OCI-M1 (cell line): ENCODE results near the gene TNFRSF8.

Experiments used
- DNase-seq: peaks from one replicate; lab custom pipeline; 2025; lab: John Stamatoyannopoulos, UW

The TNFRSF8 gene

DNA sequence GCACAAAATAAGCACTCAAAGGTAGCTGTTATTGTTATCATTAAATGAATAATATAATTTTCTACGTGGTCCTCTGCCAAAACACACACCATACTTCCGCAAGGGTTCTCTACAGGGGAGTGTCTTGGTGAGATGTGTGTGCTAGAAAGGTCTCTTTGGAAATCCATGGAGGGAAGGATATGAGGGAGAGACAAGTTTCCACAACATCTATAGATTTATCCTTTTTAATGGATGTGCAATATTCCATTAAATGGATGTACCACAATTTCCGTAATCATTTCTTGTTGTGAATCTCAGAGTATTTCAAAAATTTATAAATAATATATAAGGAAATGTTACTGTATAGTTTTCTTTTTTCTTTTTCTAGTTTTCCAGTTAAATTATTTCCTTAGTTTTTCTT, 2.6 kb upstream of the TNFRSF8 start:
- no peak for DNase-seq

- peak; percentile 46 for DNase-seq
Measured at GRCh38 chr1:12064073-12064969, 1.2 kb downstream of the TNFRSF8 start.

- DNase-seq = peak; percentile 76
Measured at GRCh38 chr1:12065872-12066271, 2.8 kb downstream of the TNFRSF8 start.

DNA sequence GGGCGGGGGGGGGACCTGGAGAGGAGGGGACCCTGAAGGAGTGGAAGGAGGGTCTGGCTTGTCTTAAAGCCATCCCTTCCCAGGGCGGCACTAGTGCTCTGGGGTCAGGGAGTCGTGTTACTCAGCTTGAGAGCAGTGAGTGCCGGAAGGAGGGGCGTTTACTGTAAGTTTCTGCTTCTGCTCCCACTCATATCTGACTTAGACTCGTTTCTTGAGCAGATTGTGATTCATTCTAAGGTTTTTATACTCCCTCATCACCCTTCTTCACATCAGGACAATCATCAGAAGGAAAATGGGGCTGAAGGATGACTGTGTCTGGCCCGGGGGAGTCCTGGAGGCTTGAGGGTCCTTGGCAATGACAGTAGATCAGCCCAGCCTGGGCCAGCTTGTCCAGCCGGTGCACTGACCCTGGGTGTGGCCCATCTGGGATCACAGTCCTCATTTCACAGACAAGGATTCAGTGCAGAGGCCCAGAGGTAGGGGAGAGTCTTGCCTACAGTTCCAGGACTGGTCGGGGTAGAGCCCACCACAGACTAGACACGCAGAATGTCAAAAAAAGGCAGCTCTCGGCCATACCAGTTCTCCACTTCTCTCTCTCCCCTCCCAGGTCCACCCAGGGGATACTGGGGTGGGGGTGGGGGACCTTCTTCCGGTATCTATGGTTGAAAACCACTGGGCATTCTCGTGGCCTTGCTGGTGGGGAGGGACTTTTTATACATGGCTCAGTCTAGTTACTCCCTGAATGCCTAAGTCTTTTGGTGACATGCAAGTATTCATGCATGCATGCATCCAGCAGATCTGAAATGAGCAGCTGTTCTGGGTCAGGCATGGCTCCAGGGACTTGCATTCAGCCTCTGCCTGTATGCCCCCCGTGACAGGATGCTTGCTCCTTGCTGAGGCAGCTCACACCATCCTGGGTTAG, 5.1 kb downstream of the TNFRSF8 start:
- peak; percentile 37 for DNase-seq

GRCh38 chr1:12069623-12070244, 6.6 kb downstream of the TNFRSF8 start:
- DNase-seq = no peak

- no peak for DNase-seq
Measured at GRCh38 chr1:12071892-12072291, 8.8 kb downstream of the TNFRSF8 start.

DNA sequence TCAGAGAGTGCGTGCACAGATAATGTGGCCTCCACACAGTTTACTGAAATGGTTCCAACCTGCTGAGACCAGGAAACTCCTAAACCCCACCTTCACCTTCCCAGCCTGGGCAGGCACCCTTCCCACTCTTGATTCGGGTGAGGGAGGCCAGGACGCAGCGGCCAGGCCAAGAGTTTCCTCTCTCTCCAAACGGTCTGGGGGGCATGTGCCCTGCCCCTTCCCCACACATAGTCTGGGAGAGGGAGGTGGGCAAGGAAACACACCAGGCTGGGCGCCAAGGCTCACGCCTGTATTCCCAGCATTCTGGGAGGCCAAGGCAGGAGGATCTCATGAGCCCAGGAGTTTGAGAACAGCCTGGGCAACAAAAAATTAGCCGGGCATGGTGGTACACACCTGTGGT, 9.6 kb downstream of the TNFRSF8 start:
- no peak for DNase-seq

- no peak for DNase-seq
Measured at GRCh38 chr1:12073796-12074195, 10.7 kb downstream of the TNFRSF8 start.

DNA sequence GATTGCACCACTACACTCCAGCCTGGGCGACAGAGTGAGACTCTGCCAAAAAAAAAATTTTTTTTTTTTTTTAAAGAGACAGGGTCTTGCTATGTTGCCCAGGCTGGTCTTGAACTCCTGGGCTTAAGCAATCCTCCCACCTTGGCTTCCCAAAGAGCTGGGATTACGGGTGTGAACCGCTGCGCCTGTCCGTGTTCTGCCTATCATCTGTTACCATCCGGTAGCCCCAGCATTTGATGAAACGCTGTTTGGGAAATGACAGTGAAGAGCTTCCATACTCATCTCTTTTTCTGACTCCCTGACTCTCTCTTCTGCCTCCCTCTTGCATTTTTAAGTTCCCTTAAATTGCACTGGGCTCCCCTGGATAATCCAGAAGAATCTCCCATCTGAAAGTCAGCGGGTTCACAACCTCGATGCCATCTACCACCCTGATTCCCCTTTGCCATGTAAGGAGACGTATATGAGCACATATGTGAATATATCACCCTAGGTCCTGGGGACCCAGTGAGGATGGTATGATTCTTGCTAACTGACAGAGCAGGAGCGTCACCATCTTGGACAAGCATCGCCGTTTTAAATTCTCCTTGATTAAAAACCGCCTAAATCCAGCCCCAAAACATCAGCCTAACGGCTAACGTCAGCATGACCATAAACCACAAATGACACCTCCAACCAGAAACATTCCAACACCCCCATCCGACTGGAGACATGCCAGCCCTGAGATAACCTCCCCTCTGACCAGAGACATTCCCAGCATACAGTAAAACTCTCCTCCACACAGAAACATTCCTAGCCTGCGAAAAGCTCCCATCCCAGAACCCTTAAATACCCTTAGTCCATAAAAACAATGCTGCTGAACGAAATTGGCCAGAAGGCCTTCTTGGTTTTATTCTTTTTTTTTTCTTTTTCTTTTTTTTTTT, 12.4 kb downstream of the TNFRSF8 start:
- peak; percentile 94 for DNase-seq

DNA sequence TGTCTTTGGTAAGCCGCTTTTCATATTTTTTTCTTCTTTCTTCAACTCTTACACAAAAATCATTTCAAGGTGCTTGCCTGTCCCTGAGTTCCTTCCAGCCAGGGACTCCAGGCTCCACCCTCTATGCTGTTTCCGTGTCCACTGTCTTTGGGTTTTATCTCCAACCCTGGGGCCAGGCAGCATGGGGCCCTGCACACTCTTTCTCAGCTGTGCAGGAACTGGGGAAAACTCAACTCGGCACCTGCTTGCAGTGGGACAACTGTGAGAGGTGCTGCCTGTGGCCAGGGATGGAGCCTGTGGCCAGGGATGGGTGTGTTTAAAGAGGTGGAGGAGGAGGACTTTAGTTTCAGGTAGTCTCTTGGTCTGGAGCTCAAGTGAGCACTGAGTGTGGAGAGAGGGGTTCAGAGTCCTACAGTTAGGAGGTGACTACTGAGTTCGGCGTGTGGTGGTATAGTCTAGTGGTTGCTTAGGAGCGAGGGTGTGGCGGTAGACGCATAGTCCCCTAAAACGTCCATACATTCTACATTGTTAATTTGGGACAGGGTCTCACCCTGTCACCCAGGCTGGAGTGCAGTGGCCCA, 13.4 kb downstream of the TNFRSF8 start:
- DNase-seq = peak; percentile 73

GRCh38 chr1:12078575-12078937, 15.5 kb downstream of the TNFRSF8 start:
- DNase-seq = no peak

DNA sequence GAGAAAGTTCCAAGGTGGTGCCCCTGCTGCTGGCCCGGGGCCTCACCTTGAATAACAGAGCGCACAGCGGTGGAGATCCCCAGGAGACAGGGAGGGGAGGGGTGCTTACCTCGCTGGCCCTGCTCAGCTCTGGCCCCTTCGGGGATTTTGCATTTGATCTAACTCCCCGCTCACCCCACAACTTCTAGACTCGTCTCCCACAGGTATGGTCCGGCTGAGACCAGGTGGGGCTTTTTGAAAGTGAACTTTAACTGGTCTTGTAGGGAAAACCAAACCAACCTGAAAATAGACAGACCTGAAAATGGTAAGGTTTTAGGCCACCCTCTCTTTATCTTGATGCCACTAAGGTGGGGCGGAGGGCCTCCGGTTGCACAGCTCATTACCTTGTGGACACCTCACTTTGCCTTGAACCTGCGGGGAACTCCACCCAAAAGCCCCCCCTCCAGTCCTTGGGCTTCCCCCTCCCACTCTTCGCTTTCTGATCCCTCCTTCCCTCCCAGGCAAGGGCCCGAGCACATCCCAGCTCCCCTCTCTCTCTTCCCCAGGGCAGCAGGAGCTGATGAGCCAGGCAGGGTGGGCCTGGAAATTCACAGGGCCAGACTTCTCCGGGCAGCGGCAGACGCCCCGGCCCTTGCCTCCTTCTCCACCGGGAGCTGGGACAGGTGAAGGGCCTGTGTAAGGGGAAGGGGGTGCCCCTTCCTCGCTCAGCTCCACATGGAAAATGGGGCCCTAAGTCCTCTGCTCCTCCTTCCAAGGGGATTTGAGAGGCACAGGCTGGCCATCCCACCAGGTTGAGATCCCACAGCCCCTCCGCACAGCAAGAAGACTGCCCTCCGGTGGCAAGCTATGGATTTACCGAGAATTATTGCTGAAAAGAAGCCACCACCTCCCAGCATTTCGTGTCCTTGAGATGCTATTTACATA, 16.1 kb downstream of the TNFRSF8 start:
- DNase-seq = peak; percentile 72

GRCh38 chr1:12080156-12080555, 17.1 kb downstream of the TNFRSF8 start:
- DNase-seq = no peak

DNA sequence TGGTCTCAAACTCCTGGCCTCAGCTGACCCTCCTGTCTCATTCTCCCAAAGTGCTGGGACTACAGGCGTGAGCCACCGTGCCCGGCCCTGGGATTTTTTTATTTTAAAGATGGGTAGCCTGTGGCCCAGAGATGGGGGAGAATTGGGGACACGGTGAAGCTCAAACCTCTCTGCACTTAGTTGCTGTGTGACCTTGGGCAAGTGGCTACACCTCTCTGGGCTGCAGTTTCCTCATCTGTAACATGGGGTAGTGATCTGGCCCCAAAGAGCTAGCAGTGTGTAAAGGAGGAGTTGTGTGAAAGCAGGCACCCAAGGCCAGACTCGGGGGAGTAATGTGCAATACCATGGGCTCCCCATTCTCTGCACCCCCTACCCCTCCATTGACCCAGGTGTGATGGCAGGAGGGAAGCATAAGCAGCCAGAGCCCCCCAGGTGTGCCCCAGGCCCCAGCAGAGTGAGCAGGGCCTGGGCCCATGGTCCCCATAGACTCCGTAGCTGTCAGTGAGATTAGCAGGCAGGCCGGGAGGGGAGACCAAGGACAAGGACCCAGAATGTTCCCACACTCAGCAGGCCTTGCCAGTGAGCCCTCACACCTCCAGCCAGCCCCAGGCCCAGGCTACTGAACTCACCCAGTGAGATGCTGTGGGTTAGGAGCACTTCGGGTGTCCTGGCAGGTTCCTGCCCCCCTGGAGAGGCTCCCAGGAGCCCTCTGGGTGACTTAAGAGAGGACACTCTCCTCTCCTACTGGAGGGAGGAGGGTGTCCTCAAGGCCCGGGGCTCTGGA, 17.9 kb downstream of the TNFRSF8 start:
- DNase-seq = no peak

DNA sequence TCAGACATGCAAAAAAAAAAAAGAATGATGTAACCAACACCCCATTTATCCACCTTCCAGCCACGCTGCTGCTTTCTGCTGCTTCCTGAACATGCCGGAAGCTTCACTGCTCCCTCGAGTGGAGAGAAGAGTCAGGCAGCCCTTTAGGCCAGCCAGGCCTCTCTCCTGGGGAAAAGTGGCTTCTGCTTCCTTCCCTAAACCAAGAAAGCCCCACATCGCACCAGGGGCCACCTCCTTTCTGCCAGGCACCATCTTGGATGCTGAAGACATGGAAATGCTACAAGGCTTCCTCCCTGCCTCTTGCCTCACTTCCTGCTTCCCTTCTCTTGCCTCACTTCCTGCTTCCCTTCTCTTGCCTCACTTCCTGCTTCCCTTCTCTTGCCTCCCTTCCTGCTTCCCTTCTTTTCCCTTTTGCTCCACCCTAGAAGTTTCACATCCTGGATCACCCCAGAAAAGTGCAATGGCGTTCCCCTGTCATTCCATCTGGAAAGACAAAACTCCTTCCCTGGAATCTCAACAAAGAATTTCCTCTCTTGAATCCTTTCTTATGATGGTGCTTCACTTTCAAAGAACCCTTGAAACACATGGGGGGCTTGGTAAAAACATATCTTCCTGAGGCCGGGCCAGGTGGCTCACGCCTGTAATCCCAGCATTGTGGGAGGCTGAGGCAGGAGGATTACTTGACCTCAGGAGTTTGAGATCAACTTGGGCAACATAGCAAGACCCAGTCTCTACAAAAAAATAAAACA, 18.7 kb downstream of the TNFRSF8 start:
- DNase-seq = peak; percentile 19

DNA sequence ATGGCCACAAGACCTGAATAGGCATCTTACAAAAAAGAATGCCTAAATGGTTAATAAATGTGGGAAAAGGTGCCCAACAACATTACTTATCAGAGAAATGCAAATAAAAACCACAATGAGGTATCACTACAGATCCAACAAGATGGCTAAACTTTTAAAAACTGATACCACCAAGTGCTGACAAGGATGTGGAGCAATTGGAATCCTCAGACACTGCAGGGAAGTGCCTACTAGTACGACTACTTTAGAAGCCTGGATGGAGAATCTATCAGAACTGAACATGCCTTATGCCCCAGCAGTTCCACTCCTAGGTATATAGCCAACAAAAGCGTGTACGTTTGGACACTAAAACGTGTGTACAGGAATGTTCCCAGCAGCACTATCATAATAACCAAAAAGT, 19.9 kb downstream of the TNFRSF8 start:
- peak; percentile 48 for DNase-seq

DNA sequence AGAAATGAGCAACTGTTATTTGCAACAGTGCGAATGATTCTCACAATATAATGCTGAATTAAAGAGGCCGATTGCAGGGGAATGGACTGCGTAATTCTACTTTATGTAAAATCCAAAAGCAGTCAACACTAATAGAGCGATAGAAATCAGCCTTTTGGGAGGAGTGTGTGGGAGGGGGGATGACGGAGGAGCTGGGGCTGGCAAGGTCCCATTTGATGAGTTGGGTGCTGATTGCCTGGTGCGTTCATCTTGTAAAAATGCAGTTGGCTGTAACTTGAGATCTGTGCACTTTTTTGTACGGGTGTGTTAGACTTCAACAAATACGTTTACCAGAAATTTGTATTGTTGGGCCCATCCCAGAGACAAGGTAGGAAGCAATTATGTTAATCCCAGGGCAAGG, 20.7 kb downstream of the TNFRSF8 start:
- DNase-seq = no peak

DNA sequence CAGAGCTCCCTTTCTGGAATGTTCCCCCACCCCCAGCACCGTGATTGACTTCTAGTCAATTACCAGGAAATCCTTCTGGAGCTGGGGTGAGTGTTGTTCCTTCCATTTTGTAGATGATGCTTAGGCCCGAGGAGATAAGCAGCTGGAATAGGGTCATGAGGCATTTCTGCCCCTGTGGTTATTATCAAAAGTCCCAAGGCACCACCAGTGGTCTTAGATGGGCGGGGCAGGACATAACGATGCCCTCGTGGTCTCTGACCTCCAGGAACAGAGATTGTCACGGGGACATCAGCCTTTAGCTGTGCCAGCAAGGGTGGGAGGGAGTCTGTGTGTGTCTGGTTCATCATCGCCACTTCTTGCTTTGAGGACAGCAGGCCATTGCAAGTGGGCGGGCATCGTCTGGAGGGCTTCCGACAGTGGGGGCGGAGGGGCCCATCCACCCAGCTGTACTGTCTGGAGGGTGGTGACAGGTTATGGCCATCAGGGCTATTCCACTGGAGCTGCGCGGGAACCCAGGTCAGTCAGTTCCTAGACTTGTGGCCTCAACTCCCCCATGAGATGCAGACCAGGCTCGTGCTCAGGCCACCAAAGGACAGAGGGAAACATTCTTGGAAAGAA, 22.6 kb downstream of the TNFRSF8 start:
- DNase-seq = peak; percentile 88
